ENCODE results near the gene SLC16A12.

- TF ChIP-seq CTCF (IDR thresholded peaks at IDR 0.05; ENCODE audit: low read depth, low read length) (no peak), EZH2phosphoT487 (IDR thresholded peaks at IDR 0.05; ENCODE audit: low read depth) (no peak)
Observed at GRCh38 chr10:89532476-89532875, 2.9 kb downstream of the SLC16A12 start.
